Measurements from ENCODE around the gene IGSF3. TPM values are rescaled to one million over a fixed set of nuclear protein-coding genes. Genes with fewer than 3 reads are reported as not detected.
"Not testable (repeated sequence)": the region's sequence is repeated elsewhere in the genome, so short reads cannot be mapped to it uniquely, and the experiment has no call there.

The IGSF3 gene
- total RNA-seq, 1 experiment from 2014 or later = 22.7 TPM

DNA sequence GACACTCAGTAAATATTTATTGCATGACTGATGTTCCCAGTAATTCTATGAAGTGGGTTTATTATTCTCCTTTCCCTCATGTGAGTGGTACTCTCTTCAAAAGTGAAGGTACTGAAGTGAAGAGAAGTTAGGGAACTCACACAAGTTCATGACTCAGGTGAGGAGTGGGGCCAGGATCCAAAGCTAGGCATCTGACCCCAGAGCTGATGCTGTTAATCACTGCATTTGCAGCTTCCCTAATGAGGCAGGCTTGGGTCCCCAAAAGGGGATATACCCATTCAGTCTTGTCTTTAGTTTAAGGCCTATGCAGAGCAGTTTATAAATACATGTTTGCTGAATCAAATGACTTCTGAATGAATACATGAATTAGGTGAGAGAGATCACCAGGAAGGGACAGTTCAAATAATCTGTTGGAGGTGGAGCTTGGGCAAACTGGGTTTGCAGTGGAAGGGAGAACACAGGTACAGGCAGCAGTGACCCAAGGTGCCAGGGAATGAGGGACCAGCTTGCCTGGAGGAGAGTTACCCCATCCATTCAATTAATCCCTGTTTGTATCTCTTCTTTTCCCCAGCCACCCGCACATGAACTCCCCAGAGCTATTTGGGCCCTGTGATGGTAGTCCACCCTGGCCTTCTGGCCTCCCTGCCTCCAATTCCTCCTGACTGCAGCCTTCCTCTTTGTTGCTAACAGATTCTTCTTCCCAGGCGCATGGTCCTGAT is 98.7 kb downstream of the IGSF3 start:
- no peaks in the 10 kb centered on the region for H3K36me3 ChIP-seq
- no peak overlapping the region for H3K27ac ChIP-seq
- H3K4me1 ChIP-seq = peaks cover 3% of the 10 kb centered on the region; the same call in 1 of the 2 replicates
- no peak for DNase-seq
- H3K27me3 ChIP-seq = no peaks in the 10 kb centered on the region
- peaks cover 6% of the 10 kb centered on the region for H3K9me3 ChIP-seq (replicated peaks)
- no peak overlapping the region for H3K4me3 ChIP-seq

DNA sequence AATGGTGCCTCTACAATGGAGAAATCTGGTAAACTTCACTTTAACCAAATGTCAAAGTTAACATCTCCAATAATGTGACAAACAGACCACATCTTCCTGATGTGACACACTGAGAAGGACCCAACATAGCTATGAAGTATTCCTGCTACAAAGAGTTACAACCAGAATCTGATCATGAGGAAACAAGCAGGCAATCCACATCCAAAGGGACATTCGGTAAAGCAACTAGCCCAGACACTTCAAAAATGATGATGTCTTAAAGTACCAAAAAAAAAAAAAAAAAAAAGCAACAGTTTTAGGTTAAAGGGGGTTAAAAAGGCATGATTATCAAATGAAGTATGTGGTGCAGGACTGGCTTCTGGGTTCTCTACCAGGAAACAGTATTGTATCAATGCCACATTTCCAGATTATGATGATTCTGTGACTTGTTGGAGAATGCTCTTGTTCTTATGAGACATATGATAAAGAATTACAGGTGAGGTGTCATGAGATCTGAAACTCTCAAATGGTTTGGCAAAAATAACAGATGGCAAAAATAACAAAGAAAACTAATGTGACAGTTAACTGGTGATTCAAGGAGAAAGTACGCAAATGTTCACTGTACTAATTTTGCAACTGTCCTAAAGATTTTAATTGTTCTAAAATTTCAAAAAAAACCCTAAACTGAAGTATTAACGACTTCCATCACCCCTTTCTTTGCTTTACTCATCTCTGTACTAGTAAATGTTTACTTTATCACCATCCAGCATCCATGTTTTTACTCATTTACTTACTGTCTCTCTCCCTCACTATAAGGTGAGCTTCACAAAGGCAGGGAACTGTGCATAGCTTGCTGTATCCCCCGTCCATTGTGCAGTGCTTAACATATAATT is 99.5 kb downstream of the IGSF3 start:
- H3K36me3 ChIP-seq = no peaks in the 10 kb centered on the region
- no peak overlapping the region for H3K4me3 ChIP-seq
- H3K27me3 ChIP-seq = no peaks in the 10 kb centered on the region
- DNase-seq = no peak
- no peak overlapping the region for H3K27ac ChIP-seq
- peaks cover 3% of the 10 kb centered on the region; the same call in 1 of the 2 replicates for H3K4me1 ChIP-seq
- H3K9me3 ChIP-seq (replicated peaks) = peaks cover 7% of the 10 kb centered on the region

DNA sequence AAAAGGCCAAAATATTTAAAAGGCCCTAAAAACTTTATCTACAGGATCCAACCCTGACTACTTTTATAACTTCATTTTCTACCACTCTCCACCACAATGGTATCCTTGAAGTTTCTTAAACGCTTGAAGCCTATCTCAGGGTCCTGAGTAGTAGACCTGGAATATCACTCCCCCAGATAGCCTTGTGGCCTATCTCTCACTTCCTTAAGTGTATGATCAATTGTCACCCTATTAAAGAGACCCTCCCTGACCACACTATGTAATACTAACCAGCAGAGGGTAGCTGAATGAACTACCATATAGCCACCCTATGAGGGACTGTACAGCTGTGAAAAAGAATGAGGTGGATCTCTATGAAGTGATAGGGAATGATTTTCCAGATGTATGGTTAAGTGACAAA is 102.3 kb downstream of the IGSF3 start:
- Histone ChIP-seq H3K36me3 (peaks cover 5% of the 10 kb centered on the region; the same call in 1 of the 2 replicates), H3K27ac (no peak overlapping the region), H3K4me1 (peaks cover 3% of the 10 kb centered on the region; the same call in 1 of the 2 replicates), H3K9me3 (replicated peaks) (peaks cover 7% of the 10 kb centered on the region), H3K4me3 (no peak overlapping the region), H3K27me3 (no peaks in the 10 kb centered on the region)
- no peak for DNase-seq

DNA sequence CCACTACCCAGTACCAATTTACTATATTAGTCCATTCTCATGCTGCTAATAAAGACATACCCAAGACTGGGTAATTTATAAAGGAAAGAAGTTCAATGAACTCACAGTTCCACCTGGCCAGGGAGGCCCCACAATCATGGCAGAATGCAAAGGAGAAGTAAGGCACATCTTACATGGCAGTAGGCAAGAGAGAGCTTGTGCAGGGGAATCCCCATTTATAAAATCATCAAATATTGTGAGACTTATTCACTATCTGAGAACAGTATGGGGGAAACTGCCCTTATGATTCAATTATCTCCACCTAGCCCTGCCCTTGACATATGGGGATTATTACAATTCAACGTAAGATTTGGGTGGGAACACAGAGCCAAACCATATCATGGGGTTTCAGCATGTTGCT is 103.1 kb downstream of the IGSF3 start:
- peaks cover 7% of the 10 kb centered on the region for H3K9me3 ChIP-seq (replicated peaks)
- H3K27ac ChIP-seq = no peak overlapping the region
- H3K4me3 ChIP-seq = no peak overlapping the region
- DNase-seq = no peak
- H3K4me1 ChIP-seq = no peaks in the 10 kb centered on the region
- H3K36me3 ChIP-seq = peaks cover 5% of the 10 kb centered on the region; the same call in 1 of the 2 replicates
- no peaks in the 10 kb centered on the region for H3K27me3 ChIP-seq

DNA sequence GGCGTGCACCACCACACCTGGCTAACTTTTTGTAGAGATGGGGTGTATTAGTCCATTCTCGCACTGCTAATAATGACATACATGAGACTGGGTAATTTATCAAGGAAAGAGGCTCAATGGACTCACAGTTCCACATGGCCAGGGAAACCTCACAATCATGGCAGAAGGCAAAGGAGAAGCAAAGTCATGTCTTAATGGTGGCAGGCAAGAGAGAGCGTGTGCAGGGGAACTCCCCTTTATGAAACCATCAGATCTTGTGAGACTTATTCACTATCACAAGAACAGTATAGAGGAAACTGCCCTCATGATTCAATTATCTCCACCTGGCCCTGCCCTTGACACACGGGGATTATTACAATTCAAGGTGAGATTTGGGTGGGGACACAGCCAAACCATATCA is 105.1 kb downstream of the IGSF3 start:
- not testable (repeated sequence) for DNase-seq; H3K27me3 ChIP-seq; H3K4me1 ChIP-seq; H3K9me3 ChIP-seq (replicated peaks); H3K4me3 ChIP-seq; H3K36me3 ChIP-seq; H3K27ac ChIP-seq

DNA sequence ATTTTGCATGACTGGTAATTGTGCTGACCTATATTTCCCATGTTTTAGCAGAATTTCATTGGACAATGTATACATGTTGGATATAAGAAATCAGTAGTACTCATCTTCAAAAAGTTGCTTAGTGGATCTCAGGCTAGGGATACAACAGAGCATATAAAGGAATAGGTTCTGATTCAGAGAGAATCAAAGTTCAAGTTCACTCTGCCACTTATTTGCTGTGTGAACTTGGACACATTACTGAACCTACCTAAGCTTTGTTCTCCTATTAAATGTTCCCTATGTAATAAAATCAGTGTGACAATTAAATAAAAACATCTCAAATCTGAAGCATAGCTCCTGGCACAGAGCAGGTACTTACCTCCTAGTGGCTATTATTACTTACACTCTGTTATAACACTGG is 106.0 kb downstream of the IGSF3 start:
- H3K27ac ChIP-seq = no peak overlapping the region
- H3K4me1 ChIP-seq = no peaks in the 10 kb centered on the region
- no peaks in the 10 kb centered on the region for H3K27me3 ChIP-seq
- peaks cover 5% of the 10 kb centered on the region; the same call in 1 of the 2 replicates for H3K36me3 ChIP-seq
- DNase-seq = no peak
- H3K9me3 ChIP-seq (replicated peaks) = peaks cover 7% of the 10 kb centered on the region
- no peak overlapping the region for H3K4me3 ChIP-seq

DNA sequence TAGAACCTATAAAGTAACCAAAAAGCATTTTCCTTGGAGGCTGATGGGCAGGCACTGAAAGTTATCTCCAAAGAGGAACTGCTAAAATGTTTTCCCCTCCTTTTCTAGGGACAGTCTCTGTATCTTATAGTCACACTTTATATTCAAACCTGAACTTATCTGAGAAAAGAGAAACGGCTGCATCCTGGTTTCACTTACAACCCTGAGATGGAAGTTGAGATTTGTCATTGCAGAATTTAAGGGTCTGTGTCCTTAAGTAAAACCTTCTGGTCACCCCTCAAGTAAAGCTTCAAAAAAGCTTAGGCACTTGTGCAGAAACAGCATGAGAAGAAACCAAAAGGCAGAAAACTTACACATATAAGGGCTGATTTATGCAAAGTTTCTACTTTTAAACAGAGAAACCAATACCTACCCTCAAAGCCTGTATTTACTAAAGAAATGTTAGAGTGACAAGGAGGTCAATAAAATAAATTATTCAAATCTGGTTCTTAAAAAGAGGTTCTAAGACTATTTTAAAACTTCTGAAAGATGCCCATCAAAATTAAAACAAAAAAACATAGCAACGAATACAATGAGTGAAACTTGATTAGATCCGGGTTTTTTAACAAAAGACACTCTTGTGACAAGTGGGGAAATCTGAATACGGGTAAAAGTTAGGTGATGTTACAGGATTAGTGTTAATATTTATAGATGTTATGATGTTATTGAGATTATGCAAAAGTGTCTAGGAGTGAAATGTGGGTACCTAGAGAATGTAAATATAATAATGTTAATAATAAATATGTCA is 106.6 kb downstream of the IGSF3 start:
- Histone ChIP-seq H3K4me3 (no peak overlapping the region), H3K36me3 (peaks cover 5% of the 10 kb centered on the region; the same call in 1 of the 2 replicates), H3K9me3 (replicated peaks) (peaks cover 7% of the 10 kb centered on the region), H3K4me1 (no peaks in the 10 kb centered on the region), H3K27ac (no peak overlapping the region), H3K27me3 (no peaks in the 10 kb centered on the region)
- DNase-seq = no peak

DNA sequence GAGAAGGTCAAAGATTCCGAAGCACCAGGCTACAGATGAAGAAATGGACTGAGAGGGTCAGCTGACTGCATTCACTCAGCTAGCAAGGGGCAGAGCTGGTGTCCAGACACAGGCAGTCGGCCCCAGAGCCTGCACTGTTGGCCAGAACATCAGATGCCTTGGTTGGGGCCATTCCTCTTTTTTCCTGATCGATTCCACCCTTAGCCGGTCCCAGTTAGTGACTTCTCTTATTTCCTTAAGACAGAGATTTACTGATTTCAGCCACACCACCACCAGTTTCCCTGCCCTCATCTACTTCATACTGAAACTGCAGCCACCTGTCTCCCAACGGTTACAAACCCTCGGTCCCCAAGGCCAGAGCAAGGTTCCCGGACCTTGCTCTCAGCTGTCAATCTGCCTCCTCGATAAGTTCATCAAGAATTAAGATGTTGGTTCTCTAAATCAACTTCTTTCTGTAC is 108.2 kb downstream of the IGSF3 start:
- Histone ChIP-seq H3K27me3 (no peaks in the 10 kb centered on the region), H3K36me3 (peaks cover 5% of the 10 kb centered on the region; the same call in 1 of the 2 replicates), H3K4me3 (no peak overlapping the region), H3K9me3 (replicated peaks) (peaks cover 6% of the 10 kb centered on the region), H3K4me1 (no peaks in the 10 kb centered on the region), H3K27ac (no peak overlapping the region)
- DNase-seq = no peak

DNA sequence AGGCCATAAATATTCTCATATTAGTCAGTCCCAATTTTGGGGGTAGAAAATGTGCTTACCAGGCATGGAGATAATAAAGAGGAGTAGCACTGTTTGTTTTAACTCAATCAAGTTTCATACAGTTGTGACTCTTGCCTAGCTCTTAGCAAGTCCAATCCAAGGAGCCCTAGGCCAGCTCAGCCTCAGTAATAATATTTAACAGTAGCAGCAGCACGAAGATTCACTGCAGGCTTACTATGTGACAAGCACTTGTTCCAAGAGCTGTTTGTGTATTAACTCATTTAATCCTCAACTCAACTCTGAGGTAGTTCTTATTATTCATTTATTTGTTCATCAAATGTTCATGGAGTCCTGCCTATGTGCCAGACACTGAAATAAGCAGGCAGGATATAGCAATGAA is 109.0 kb downstream of the IGSF3 start:
- DNase-seq = no peak
- Histone ChIP-seq H3K27me3 (no peaks in the 10 kb centered on the region), H3K9me3 (replicated peaks) (no peaks in the 10 kb centered on the region; the same call in 1 of the 2 replicates), H3K36me3 (peaks cover 5% of the 10 kb centered on the region; the same call in 1 of the 2 replicates), H3K4me1 (no peaks in the 10 kb centered on the region), H3K4me3 (no peak overlapping the region), H3K27ac (no peak overlapping the region)

DNA sequence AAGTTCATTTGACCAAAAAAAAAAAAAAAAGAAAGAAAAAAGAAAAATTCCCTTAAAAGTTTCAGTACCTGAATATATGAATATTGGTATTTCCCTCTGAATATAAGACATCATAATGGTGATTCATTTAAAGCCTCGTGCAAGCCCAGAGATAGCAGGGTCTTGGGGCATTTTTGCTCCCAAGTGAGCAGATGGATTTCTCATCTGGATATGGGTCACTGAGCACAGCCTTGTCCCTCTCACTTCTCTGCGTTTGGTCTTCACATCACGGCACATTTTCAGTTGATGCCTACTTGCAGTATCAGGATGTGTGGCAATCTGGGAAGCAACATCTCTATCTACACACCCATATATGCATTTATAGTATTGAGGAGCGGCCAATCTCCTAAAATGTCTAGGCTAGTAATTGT is 109.4 kb downstream of the IGSF3 start:
- no peak for DNase-seq
- Histone ChIP-seq H3K4me3 (no peak overlapping the region), H3K9me3 (replicated peaks) (no peaks in the 10 kb centered on the region)

DNA sequence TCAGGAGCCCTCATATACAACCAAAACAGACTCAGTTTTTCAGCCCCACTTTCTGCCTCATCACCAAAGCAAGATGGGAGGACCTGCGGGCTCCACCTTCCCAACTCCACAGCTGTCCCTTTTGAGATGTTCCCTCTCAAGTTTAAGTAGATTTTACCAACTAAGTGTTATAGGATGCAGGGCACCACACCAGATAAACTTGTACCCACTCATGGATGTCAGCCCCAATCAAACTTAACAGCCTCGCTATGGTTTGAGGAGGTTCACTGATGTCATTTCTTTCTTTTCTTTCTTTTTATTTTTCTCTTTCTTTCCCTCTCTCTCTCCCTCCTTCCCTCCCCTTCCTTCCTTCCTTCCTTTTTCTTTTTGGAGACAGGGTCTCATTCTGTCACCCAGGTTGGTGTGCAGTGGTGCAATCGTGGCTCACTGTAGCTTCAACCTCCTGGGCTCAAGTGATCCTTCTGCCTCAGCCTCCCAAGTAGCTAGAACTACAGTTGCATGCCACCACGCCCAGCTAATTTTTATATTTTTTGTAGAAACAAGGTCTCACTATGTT is 110.1 kb downstream of the IGSF3 start:
- H3K36me3 ChIP-seq = peaks cover 5% of the 10 kb centered on the region; the same call in 1 of the 2 replicates
- no peaks in the 10 kb centered on the region for H3K27me3 ChIP-seq
- DNase-seq = no peak
- no peaks in the 10 kb centered on the region for H3K9me3 ChIP-seq (replicated peaks)
- no peak overlapping the region for H3K27ac ChIP-seq
- H3K4me1 ChIP-seq = no peaks in the 10 kb centered on the region
- H3K4me3 ChIP-seq = no peak overlapping the region

More for the DNA sequence above, 109.4 kb downstream of the IGSF3 start:
- peaks cover 5% of the 10 kb centered on the region; the same call in 1 of the 2 replicates for H3K36me3 ChIP-seq
- no peaks in the 10 kb centered on the region for H3K4me1 ChIP-seq
- no peaks in the 10 kb centered on the region for H3K27me3 ChIP-seq
- no peak overlapping the region for H3K27ac ChIP-seq

DNA sequence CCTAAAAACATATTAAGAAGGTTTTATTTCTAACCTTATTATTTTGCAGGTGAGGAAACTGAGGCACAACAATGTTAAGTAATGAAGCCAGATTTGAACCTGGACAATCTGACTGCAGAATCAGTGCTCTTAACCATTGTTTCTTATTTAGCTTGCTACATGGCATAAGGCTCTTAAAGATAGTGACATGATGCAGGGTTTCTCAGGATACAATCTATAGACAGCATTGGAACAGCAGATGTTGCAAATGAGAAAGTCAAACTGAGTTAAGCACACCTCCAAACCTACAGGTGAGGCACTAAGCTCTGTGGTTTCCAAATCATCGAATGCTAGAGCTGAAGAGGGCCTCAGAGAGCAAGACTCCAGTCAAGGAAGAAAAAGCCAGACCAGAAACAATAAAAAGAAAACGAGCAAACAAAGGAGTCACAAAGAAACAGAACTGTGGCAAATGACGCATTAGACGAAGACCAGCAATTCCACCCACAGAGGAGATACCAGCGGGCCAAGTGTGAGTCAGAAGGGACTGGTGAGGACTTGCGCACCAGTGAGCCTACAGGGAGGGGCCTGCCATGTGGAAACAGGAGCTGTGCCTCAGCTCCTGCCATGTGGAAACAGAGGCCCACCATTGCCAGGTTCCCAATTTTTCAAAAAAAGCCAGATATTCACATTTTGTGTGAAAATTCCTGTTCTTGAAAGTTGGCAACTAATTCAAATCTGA is 111.1 kb downstream of the IGSF3 start:
- Histone ChIP-seq H3K36me3 (peaks cover 5% of the 10 kb centered on the region; the same call in 1 of the 2 replicates), H3K27me3 (no peaks in the 10 kb centered on the region), H3K4me3 (no peak overlapping the region), H3K4me1 (no peaks in the 10 kb centered on the region), H3K27ac (no peak overlapping the region), H3K9me3 (replicated peaks) (no peaks in the 10 kb centered on the region)
- no peak for DNase-seq

DNA sequence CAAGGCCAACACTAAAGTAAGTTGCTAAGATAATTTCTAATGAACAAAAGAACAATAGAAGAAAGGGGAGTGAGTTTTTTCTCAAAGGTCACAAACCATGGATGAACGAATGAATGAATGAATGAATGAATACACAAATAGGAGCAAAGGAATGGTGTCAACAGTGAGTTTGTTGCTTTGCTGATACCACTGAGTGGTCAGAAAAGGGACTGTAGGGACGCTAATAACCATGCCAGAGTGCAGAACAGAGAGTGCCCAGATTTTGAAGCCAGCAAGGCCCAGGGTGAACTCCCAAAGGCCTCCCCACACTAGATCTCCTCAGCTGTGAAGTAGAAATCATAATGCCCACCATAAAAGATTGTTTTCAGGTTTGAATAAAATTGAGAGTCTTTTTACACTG is 112.6 kb downstream of the IGSF3 start:
- Histone ChIP-seq H3K4me3 (no peak overlapping the region), H3K27ac (no peak overlapping the region), H3K9me3 (replicated peaks) (no peaks in the 10 kb centered on the region), H3K4me1 (no peaks in the 10 kb centered on the region), H3K36me3 (no peaks in the 10 kb centered on the region), H3K27me3 (no peaks in the 10 kb centered on the region)
- DNase-seq = no peak
